Ishikawa (cell line): ENCODE measurements around the gene BCAP31.

ENCODE experiments used
- CEBPB ChIP-seq: IDR thresholded peaks from 2 replicates; pipeline ENCODE4 v1.6.1; 2012
- CREB1 ChIP-seq: IDR thresholded peaks from 2 replicates; pipeline ENCODE4 v1.6.1; 2012; ENCODE audit warnings: low read depth
- EGR1 ChIP-seq: IDR thresholded peaks from 2 replicates; pipeline ENCODE4 v1.6.1; 2012
- EP300 ChIP-seq: IDR thresholded peaks from 2 replicates; pipeline ENCODE4 v1.6.1; 2012; ENCODE audit warnings: borderline replicate concordance
- FOXM1 ChIP-seq: IDR thresholded peaks from 2 replicates; pipeline ENCODE4 v1.6.1; 2012; ENCODE audit warnings: low read depth, borderline replicate concordance
- MAX ChIP-seq: IDR thresholded peaks from 2 replicates; pipeline ENCODE4 v1.6.1; 2012
- NFIC ChIP-seq: IDR thresholded peaks from 2 replicates; pipeline ENCODE4 v1.6.1; 2012
- RAD21 ChIP-seq: IDR thresholded peaks from 2 replicates; pipeline ENCODE4 v1.6.1; 2012; ENCODE audit warnings: low read depth
- REST ChIP-seq: IDR thresholded peaks from 2 replicates; pipeline ENCODE4 v1.6.1; 2012; ENCODE audit warnings: low read depth, mild to moderate bottlenecking
- TAF1 ChIP-seq: IDR thresholded peaks from 2 replicates; pipeline ENCODE4 v1.6.1; 2012; ENCODE audit warnings: low read depth, mild to moderate bottlenecking
- TCF12 ChIP-seq: IDR thresholded peaks from 2 replicates; pipeline ENCODE4 v1.6.1; 2012; ENCODE audit warnings: low read depth
- TEAD4 ChIP-seq: IDR thresholded peaks from 2 replicates; pipeline ENCODE4 v1.6.1; 2012
- YY1 ChIP-seq: IDR thresholded peaks from 2 replicates; pipeline ENCODE4 v1.6.1; 2012; ENCODE audit warnings: low read depth
- ZBTB7A ChIP-seq: IDR thresholded peaks from 2 replicates; pipeline ENCODE4 v1.6.1; 2012; ENCODE audit warnings: low read depth
- TF ChIP-seq, protein P1 (sequence below): IDR thresholded peaks from 2 replicates; pipeline ENCODE4 v1.6.1; 2012

BCAP31 gene

DNA sequence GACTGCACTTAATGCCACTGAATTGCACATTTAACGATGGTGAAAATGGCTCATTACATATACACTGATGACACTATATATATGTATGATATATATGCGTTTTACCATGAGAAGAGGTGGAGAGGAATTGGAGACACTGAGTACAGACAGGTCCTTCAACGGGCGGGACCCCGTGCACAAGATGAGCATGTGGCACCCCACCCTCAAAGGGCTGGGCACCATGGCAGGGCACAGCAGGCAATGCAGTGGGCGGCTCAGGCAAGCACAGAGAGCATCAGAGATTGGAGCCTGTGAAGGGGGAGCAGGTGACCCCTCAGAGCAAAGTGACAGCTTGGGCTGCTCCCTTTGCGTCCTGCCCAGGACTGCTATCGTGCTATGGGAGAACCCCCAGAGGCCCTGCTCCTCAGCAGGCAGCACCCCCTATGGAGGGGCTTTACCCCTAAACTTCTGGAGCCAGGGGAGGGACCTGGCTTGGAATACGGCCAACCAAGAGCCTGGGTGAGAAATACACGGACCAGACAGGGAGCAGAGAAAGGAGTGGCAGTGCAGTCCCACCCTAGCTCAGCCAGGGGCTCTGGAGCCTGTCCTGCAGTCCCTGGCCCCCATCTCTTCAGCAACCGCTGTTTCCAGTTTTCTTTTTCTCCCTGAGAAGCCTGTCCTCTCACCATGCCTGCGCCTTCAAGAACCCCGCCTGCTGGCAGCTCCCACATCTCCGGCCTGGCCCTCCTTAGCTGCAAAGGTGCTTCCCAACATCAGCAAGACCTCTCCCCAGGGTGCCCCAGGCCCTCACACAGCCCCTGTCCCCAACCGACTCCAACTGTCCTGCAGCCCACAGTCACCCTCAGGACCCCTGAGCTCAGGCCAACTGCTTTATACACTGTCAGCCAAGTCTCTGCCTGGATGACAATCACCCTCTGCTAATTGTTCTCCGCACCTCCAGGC lies 26.0 kb downstream of the BCAP31 start:
- no peak for TF ChIP-seq TEAD4
- TF ChIP-seq ZBTB7A, result no peak
- no peak for TF ChIP-seq MAX
- no peak for TF ChIP-seq YY1
- no peak for TF ChIP-seq TCF12
- TF ChIP-seq CEBPB, result no peak
- no peak for TF ChIP-seq TAF1
- TF ChIP-seq FOXM1, result no peak
- no peak for TF ChIP-seq CREB1
- no peak for TF ChIP-seq REST
- TF ChIP-seq, protein P1, sequence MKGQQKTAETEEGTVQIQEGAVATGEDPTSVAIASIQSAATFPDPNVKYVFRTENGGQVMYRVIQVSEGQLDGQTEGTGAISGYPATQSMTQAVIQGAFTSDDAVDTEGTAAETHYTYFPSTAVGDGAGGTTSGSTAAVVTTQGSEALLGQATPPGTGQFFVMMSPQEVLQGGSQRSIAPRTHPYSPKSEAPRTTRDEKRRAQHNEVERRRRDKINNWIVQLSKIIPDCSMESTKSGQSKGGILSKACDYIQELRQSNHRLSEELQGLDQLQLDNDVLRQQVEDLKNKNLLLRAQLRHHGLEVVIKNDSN, result no peak
- TF ChIP-seq NFIC, result no peak

- TF ChIP-seq CREB1, result no peak
- no peak for TF ChIP-seq TAF1
- TF ChIP-seq EP300, result no peak
- no peak for TF ChIP-seq NFIC
- TF ChIP-seq ZBTB7A, result no peak
- TF ChIP-seq FOXM1, result no peak
- TF ChIP-seq TEAD4, result no peak
- no peak for TF ChIP-seq TCF12
- no peak for TF ChIP-seq REST
- no peak for TF ChIP-seq CEBPB
- no peak for TF ChIP-seq YY1
- no peak for TF ChIP-seq EGR1
- TF ChIP-seq, protein P1, result no peak
- no peak for TF ChIP-seq RAD21
These were observed 28.1 kb downstream of the BCAP31 start for GRCh38 chrX:153696100-153696499.

DNA sequence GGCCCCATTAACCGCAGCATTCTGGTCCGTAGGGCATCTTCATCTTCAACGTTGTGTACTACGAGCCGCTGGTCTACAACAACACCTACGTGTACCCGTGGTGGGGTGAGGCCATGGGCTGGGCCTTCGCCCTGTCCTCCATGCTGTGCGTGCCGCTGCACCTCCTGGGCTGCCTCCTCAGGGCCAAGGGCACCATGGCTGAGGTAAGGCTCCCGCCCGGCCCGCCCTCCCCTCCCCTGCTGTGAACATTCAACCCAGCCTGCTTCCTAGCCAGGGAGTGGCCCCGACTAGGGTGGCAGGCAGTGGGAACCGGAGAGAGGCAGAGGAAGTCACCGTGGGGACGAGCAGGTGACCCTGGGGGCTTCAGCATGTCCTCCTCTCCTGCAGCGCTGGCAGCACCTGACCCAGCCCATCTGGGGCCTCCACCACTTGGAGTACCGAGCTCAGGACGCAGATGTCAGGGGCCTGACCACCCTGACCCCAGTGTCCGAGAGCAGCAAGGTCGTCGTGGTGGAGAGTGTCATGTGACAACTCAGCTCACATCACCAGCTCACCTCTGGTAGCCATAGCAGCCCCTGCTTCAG lies 29.4 kb downstream of the BCAP31 start:
- TF ChIP-seq CEBPB (no peak), RAD21 (no peak), TEAD4 (no peak), CREB1 (no peak), YY1 (no peak), EGR1 (no peak), FOXM1 (no peak), REST (no peak)

DNA sequence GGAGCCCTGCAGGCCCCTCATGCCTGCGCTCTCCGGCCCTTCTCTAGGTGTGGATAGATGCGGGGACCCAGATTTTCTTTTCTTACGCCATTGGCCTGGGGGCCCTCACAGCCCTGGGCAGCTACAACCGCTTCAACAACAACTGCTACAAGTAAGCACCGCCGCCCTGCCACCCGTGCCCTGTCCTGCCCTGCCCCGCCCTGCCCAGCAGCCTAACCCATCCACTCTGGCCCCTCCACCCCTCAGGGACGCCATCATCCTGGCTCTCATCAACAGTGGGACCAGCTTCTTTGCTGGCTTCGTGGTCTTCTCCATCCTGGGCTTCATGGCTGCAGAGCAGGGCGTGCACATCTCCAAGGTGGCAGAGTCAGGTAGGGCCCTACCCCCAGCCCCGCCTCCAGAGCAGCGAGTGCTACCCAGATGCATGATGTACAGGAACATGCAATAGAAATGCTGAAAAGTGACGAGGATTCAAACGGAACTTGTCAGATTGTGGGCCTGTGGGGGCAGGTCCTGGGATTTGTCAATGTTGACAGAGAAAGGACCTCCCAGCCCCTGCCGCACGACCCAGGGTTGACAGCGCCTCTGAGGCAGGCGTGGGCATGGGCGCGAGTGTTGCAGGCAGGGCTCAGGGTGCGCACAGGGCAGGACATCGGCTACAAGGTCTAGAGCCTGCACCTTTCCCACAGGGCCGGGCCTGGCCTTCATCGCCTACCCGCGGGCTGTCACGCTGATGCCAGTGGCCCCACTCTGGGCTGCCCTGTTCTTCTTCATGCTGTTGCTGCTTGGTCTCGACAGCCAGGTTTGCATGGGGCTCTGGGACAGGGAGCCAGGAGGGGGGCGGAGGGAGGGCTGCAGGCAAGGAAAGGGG lies 30.7 kb downstream of the BCAP31 start:
- TF ChIP-seq YY1 (no peak), MAX (no peak), TCF12 (no peak), RAD21 (no peak), CEBPB (no peak)
